ENCODE results near the gene CALU. TPM values are rescaled to one million over a fixed set of nuclear protein-coding genes. Genes with fewer than 3 reads are reported as not detected.

The CALU gene
- 707 and 727 TPM in 2 replicates for total RNA-seq (2014; rRNA removed; shearing (Covaris generic))
- polyA plus RNA-seq (2015; cell fraction: cytosol; rRNA removed): 614 and 674 TPM in 2 replicates
- 161 and 225 TPM in 2 replicates for polyA plus RNA-seq (2015; cell fraction: nucleus; rRNA removed)

DNA sequence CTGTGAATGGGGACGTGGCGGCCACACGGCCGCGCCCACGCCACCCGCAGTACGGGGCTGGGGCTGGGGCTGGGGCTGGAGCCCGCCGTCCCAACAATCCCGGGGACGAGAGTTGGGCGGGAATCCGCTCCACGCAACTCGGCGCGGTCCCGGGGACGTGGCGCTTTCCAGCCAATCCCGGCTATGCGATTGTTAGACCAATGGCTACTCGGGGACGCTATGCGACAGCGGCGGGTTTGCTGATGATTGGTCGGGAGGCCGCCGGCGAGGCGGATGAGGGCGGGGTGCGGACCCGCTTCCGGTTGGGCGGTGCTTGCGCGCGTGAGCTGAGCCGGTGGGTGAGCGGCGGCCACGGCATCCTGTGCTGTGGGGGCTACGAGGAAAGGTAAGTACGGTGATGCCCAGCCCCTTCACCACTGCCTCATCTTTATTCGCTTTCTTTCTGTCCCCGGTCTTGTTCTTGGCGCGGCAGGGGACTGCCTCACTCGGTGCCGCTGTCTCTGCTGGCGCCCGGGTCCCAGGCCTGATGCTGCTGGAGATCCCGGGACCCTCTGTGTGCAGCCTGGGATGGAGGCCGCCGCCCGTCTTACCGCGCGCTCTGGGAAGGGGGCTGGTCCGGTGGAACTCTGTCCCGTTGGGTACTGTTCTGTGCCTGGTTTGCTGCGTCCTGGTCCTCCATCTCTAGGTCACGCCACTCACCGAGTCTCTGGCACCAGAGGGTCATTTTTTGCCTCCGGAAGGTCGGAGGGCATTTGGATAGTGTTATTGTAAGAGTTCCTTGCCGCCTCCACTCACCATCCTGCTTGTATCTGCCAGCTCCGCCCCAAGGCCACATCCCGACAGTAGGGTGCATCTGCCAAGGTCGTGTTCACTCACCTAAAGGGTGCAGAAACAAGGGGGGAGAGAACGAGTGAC is at the start of gene CALU:
Gene CALU (plus strand): TSS at position 312 of the 915 bp plus-strand sequence. CDS start 9,225 bp downstream, outside the sequence.
- DNase-seq (ENCODE audit: low read depth, low spot score): peak; percentile 99
- in situ Hi-C loops (cut with HindIII; ENCODE audit: low pct_unique_long_range_greater_than_20kb, low sequenced_read_pairs): no loop called here

DNA sequence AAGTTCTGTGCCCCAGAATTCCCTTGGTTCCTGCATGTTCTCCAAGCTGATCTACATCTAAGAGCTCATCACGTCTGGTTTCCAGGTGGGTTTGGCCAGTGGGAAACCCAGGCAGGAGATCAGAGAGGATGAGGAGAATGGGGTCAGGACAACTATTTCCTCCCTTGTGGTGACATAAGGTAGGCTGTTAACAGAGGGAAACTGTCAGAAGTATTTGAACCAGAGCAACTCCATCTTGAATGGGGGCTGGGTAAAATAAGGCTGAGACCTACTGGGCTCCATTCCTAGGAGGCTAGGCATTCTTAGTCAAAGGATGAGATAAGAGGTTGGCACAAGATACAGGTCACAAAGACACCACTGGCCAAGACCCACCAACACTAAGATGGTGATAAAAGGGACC is 47.9 kb upstream of the CALU start:
- DNase-seq (ENCODE audit: low read depth, low spot score): no peak
- in situ Hi-C loops (cut with HindIII; ENCODE audit: low pct_unique_long_range_greater_than_20kb, low sequenced_read_pairs): no loop called here

DNA sequence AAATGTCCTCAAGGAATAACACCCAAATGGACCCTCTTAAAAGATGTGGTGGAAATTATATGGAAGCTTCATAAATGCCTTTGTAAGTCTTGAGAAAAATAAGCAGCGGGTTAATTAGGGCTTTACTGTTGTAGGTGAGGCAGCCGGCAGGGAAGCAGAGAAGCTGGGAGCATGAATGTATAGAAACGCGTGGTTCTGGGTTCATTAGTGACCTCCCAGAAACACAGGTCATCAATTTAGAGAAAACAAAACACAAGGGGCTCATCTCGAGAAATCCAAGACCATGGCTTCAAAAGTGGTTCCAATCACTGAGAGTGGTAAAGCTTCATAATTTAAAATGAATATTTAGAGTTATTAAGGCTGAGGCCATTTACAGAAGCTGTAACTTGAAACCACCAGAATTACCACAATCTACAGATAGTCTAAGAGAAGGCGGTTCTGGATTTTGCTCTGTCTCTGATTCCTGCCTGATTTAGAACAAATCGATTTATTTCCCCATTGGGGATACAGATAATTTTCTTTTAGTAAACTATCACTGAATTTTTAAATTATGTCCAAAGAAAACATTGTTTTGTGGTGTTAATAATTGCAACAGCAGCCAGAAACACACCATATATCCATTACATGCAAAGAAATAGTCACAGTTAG is 46.4 kb upstream of the CALU start:
- in situ Hi-C loops (cut with HindIII; ENCODE audit: low pct_unique_long_range_greater_than_20kb, low sequenced_read_pairs): no loop called here
- no peak for DNase-seq (ENCODE audit: low read depth, low spot score)

DNA sequence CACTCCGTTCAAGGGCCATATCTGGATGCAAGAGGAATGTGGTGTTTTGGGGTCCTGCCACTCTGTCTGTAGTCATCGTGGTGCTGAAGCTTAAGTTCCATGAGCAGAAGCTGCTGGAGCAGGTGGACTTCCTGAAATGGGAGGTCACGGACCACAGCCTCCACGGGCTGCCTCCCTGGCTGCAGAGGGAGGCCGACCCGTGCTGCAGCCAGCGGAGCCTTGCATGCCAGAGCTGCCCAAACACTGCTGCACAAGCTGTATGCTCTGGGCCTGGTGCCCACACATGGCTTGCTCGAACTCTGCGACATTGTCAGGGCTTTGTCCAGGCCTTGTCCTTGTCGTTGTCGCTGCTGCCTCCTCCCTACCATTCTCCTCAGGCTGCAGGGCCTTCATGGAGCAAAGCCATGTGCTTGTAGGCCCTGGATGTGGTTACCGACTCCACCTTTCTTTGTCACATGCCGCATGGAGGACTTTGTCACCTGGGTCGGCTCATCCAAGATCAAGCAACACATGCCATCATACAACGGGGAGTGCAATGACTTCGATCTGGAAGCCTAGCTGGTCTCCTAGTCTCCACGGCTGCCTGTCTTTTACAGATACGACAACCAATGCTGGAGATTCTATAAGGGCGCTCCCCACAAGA is 45.7 kb upstream of the CALU start:
- no peak for DNase-seq (ENCODE audit: low read depth, low spot score)
- in situ Hi-C loops (cut with HindIII; ENCODE audit: low pct_unique_long_range_greater_than_20kb, low sequenced_read_pairs): no loop called here

DNA sequence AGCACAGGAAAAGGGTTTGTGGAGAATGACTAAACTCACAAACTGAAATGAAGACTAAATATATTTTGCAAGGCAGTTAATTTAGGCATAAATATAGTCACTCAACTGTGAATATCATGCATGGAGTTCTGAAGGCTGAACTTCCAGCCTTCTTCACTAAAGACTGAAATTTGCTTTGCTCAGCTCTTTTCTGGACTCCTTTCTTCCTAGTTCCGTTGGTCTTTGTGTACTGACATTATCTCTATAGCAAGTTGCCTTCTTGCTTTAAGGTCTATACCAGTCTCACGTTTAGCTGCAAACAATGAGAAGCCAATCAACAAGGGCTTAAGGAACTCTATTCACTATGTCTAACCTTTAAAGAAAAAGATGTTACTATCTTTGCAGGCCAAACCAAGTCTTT is 44.4 kb upstream of the CALU start:
- in situ Hi-C loops (cut with HindIII; ENCODE audit: low pct_unique_long_range_greater_than_20kb, low sequenced_read_pairs): no loop called here
- DNase-seq (ENCODE audit: low read depth, low spot score): no peak

DNA sequence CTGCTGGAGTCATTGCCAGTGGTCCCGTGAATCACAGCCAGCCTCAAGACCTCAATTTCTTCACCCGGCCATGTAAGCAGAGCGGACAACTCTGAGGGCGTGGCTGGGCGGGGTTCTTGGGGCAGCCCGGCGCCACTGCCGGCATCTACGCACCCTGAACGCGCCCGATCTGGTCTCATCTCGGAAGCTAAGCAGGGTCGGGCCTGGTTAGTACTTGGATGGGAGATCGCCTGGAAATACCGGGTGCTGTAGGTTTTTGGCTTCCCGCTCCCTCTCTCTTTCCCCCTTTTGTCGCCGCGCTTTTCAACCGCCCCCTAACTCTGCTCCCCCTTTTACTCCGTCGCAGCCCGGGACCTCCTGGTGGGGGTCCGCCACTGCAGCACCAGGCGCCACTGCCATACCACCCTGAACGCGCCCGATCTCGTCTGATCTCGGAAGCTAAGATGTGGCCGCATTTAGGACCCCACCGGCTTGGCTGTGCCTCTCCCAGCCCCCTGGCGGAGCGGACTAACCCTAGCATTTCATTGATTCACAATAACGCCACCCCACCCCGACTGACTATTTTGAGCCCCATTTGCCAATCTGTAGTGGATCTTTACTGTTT is 41.8 kb upstream of the CALU start:
- in situ Hi-C loops (cut with HindIII; ENCODE audit: low pct_unique_long_range_greater_than_20kb, low sequenced_read_pairs): no loop called here
- no peak for DNase-seq (ENCODE audit: low read depth, low spot score)

DNA sequence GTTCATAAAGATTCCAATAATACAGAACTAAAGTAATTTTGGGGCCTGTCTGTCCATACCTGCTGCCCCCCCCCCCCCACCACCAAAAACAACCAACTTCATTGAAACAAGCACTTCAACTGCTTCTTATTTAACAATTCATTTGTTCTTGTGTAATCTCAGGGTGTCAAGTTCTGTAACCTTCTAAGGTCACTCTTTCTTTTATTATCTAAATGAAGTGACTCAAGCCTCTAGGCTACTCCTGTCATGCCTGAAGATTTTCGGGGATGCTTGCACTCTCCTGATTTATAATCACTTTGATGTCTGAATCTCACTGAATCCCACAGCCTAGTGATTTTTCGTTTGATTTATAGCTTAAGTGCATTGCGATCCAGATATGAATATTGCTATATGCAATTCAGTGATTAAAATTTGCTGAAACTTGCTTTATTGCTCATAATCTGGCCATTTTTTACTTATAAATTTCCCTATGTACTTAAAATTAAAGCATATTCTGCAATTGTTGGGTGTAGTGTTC is 39.9 kb upstream of the CALU start:
- no peak for DNase-seq (ENCODE audit: low read depth, low spot score)
- in situ Hi-C loops (cut with HindIII; ENCODE audit: low pct_unique_long_range_greater_than_20kb, low sequenced_read_pairs): no loop called here

DNA sequence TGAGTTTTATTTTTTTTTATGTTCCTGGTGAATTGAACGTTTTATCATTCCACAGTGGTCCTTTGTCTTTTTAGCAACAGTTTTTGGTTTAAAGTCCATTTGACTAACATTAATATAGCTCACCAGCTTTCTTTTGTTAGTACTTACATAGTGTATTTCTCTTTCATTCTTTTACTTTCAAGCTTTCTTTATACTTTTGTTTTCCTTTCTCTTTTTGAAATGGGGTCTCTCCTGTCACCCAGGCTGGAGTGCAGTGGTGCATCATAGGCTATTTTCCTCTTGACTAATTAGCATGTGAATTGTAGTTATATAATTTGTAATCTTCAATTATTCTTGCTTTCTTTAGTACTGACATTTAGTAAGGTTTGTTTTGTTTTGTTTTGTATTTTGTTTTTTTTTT is 39.3 kb upstream of the CALU start:
- in situ Hi-C loops (cut with HindIII; ENCODE audit: low pct_unique_long_range_greater_than_20kb, low sequenced_read_pairs): no loop called here
- DNase-seq (ENCODE audit: low read depth, low spot score): no peak

DNA sequence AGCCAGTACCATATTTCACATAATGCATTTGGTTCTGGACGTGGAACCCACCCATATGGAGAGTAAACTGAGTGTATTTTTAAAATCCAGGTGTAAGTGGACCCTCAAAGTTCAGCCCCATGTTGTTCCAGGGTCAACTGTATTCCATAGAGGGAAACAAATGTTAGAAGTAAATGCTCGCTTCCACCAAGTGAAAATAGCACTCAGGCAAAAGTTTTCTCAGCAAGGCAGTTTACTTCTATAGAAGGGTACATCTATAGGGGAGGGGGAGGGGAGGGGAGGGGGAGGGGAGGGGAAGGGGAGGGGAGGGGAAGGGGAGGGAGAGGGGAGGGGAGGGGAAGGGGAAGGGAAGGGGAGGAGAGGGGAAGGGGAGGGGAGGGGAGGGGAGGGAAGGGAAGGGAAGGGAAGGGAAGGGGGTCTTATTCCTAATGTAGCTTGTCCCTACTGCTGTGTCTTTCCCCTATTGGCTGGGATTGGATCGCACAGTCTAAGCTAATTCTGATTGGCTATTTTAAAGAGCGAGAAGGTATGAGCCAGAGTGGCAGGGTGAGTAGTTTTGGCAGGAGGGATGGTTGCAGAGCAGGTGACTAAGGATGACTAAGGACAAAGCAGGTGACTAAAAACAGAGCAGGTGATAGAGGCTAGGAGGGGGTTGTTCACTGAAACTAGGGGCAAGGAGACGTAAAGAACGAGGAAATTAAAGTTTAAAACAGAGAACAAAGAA is 37.9 kb upstream of the CALU start:
- no peak for DNase-seq (ENCODE audit: low read depth, low spot score)
- in situ Hi-C loops (cut with HindIII; ENCODE audit: low pct_unique_long_range_greater_than_20kb, low sequenced_read_pairs): no loop called here

DNA sequence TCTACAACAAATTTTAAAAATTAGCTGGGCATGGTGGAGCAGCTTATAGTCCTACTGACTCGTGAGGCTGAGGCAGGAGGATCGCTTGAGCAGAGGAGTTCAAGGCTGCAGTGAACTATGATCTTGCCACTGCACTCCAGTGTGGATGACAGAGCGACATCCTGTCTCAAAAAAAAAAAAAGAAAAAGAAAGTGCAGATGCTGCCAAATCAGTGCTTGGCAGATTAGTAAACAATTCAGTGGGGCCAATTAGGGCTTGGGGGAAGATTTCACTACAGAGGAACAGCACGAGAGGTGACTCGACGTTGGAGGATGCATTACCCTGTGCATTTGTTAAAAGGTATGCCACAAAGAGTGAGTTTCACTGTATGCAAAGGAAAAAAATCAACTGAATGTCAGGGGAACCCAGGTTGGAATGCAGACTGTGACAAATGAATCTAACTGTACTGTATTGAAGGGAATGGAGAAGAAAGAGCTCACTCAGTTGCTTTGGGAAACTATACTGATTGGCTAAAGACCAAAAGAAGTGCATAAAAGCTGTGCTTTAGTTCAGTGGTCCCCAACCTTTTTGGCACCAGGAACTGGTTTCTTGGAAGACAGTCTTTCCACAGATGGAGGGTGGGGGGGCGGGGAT is 35.4 kb upstream of the CALU start:
- in situ Hi-C loops (cut with HindIII; ENCODE audit: low pct_unique_long_range_greater_than_20kb, low sequenced_read_pairs): no loop called here
- no peak for DNase-seq (ENCODE audit: low read depth, low spot score)

DNA sequence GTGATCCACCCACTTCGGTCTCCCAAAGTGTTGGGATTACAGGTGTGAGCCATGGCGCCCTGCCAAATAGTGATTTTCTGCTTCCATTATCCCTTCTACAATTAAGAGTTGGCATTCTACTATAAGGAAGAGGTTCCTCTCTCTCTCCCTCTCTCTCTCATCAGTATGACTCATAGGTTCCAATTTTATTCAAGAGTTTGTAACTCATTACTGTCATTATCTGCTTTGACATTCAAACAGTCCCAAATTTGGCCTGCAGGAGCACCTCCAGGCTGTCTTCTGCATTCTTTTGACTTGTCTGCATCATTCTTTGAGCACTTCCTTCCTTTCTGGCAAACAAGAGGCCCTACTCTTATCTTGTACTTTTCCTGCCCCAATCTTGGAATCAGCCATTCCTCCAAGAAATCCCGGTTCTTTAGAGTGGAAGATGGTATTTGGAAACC is 33.2 kb upstream of the CALU start:
- in situ Hi-C loops (cut with HindIII; ENCODE audit: low pct_unique_long_range_greater_than_20kb, low sequenced_read_pairs): no loop called here
- no peak for DNase-seq (ENCODE audit: low read depth, low spot score)

DNA sequence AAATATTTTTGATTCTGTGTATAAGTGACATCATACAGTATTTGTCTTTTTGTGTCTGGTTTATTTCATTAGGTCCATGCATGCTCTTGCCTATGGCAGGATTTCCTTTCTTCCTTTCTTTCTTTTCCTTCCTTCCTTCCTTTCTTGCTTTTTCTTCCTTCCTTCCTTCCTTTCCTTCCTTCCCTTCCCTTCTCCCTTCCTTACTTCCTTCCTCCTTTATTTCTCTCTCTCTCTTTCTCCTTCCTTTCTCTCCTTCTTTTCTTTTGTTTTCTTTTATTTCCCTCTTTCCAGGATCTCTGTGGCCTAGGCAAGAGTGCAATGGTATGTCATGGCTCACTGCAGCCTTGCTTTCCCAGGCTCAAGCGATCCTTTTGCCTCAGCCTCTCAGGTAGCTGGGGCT is 31.4 kb upstream of the CALU start:
- no peak for DNase-seq (ENCODE audit: low read depth, low spot score)
- in situ Hi-C loops (cut with HindIII; ENCODE audit: low pct_unique_long_range_greater_than_20kb, low sequenced_read_pairs): no loop called here

DNA sequence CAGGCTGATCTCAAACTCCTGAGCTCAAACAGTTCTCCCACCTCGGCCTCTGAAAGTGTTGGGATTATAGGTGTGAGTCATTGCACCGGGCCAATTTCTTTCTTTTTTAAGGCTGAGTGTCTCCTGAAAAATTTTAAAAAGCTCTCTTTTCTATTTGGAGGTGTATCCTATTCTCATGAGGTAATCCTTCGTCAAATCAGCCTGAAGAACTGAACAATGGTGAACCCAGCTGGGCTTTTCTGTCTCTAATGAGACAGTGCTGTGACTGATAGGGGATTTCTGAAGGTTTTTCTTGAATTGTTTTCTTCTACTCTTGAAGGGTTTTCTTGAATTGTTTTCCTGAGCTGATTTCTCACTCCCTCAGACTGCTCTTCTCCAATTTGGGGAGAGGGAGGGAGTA is 30.9 kb upstream of the CALU start:
- no peak for DNase-seq (ENCODE audit: low read depth, low spot score)
- in situ Hi-C loops (cut with HindIII; ENCODE audit: low pct_unique_long_range_greater_than_20kb, low sequenced_read_pairs): no loop called here

DNA sequence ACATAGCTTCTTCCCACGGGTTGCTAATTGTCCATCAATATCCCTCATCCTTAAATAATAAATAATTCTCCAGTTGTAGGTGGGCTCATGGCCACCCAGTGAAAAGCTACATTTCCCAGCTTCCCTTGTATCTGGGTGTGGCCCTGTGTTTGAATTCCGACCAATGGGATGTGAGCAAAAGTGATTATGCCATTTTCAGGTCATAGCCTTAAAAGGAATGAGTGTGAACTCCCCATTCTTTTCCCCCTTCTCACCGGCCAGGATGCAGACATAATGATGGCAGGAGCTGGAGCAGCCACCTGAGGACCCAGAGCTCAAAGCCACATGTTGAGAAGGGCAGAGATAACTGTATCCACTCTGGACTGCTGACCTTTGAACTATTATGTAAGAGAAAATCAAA is 30.3 kb upstream of the CALU start:
- in situ Hi-C loops (cut with HindIII; ENCODE audit: low pct_unique_long_range_greater_than_20kb, low sequenced_read_pairs): no loop called here
- no peak for DNase-seq (ENCODE audit: low read depth, low spot score)

DNA sequence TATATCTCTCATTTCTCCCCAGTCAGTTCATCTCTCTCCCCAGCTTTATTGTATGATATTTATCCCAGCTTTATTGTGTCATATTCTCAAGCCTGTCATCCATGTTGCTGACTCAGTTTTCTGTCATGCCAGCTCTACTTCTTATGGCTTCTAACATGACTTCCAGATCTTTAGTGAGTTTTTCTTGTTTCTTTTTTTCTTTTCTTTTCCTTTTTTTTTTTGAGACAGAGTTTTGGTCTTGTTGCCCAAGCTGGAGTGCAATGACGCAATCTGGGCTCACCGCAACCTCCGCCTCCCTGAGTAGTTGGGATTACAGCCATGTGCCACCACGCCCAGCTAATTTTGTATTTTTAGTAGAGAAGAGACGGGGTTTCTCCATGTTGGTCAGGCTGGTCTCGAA is 28.7 kb upstream of the CALU start:
- no peak for DNase-seq (ENCODE audit: low read depth, low spot score)
- in situ Hi-C loops (cut with HindIII; ENCODE audit: low pct_unique_long_range_greater_than_20kb, low sequenced_read_pairs): no loop called here

DNA sequence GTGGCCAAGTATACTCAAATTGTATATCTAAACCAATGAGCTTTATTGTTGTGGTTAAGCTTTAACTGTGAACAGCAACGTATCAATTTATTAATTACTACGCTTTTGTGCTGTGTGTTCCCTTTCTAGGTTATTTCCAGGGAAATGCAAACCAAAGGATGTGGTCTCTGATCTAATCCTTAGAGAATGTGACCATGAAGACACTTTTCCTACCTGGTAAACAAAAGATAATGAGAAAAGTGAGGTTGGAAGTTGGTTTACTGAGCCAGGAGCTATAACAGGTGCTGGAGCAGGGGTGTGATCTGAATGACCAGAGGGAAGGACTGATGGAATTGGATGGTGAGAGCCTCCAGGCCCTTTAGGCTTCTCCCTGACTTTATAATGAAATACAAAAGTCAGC is 25.4 kb upstream of the CALU start:
- DNase-seq (ENCODE audit: low read depth, low spot score): no peak
- in situ Hi-C loops (cut with HindIII; ENCODE audit: low pct_unique_long_range_greater_than_20kb, low sequenced_read_pairs): no loop called here
